ENCODE data around the gene RBMXL3.

- TF ChIP-seq CTCF (IDR thresholded peaks at IDR 0.05) = no peak
- TF ChIP-seq ETV6 (CRISPR knock-in tag; IDR thresholded peaks at IDR 0.05) = no peak
- no peak for TF ChIP-seq TEAD4 (CRISPR knock-in tag; IDR thresholded peaks at IDR 0.05)
- TF ChIP-seq, protein P1, sequence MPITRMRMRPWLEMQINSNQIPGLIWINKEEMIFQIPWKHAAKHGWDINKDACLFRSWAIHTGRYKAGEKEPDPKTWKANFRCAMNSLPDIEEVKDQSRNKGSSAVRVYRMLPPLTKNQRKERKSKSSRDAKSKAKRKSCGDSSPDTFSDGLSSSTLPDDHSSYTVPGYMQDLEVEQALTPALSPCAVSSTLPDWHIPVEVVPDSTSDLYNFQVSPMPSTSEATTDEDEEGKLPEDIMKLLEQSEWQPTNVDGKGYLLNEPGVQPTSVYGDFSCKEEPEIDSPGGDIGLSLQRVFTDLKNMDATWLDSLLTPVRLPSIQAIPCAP (CRISPR knock-in tag; IDR thresholded peaks at IDR 0.05) = no peak
- no peak for TF ChIP-seq KAT7 (CRISPR knock-in tag; IDR thresholded peaks at IDR 0.05; ENCODE audit: borderline replicate concordance)
- no peak for TF ChIP-seq ZNF423 (CRISPR knock-in tag; IDR thresholded peaks at IDR 0.05)
- TF ChIP-seq ZNF138 (CRISPR knock-in tag; conservative IDR thresholded peaks at IDR 0.05) = no peak
- TF ChIP-seq, protein P2, sequence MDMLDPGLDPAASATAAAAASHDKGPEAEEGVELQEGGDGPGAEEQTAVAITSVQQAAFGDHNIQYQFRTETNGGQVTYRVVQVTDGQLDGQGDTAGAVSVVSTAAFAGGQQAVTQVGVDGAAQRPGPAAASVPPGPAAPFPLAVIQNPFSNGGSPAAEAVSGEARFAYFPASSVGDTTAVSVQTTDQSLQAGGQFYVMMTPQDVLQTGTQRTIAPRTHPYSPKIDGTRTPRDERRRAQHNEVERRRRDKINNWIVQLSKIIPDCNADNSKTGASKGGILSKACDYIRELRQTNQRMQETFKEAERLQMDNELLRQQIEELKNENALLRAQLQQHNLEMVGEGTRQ (CRISPR knock-in tag; IDR thresholded peaks at IDR 0.05) = no peak
- TF ChIP-seq ESRRA (CRISPR knock-in tag; IDR thresholded peaks at IDR 0.05; ENCODE audit: borderline replicate concordance) = no peak
- no peak for TF ChIP-seq USF1 (CRISPR knock-in tag; IDR thresholded peaks at IDR 0.05)
- no peak for TF ChIP-seq NFYB (CRISPR knock-in tag; conservative IDR thresholded peaks at IDR 0.05; ENCODE audit: low read depth)
- no peak for TF ChIP-seq ZNF232 (CRISPR knock-in tag; IDR thresholded peaks at IDR 0.05)
- no peak for TF ChIP-seq SP1 (CRISPR knock-in tag; conservative IDR thresholded peaks at IDR 0.05)
- no peak for TF ChIP-seq ZSCAN18 (CRISPR knock-in tag; IDR thresholded peaks at IDR 0.05)
These were observed 37.7 kb downstream of the RBMXL3 start for GRCh38 chrX:115226929-115227328.

Measured in WTC11 (cell line).